WERI-Rb-1 (cell line): ENCODE measurements around the gene FBXO41.
A peak's percentile ranks its signal among the peaks of the same experiment; 100 is the strongest.

Source experiments
- DNase-seq: peaks from one replicate; pipeline ENCODE4 v3.0.0-alpha.2; 2020
- H3K27ac ChIP-seq: fragments of 250-450 bp; sonication (Bioruptor Pico); 2 replicates; pipeline ENCODE4 v1.5.1; 2020; ENCODE audit warnings: mild to moderate bottlenecking, moderate library complexity
- H3K27me3 ChIP-seq: fragments of 250-450 bp; sonication (Bioruptor Pico); 2 replicates; pipeline ENCODE4 v1.5.1; 2021; ENCODE audit warnings: mild to moderate bottlenecking, low read depth, moderate library complexity; ENCODE audit not compliant: insufficient read depth, severe bottlenecking
- H3K36me3 ChIP-seq: fragments of 250-450 bp; sonication (Bioruptor Pico); 2 replicates; pipeline ENCODE4 v1.5.1; 2020; ENCODE audit warnings: mild to moderate bottlenecking, moderate library complexity
- H3K4me3 ChIP-seq: 2 replicates; pipeline ENCODE4 v1.5.1; 2011; ENCODE audit warnings: low read depth, mild to moderate bottlenecking, control low read depth, low read length
- H3K9me3 ChIP-seq: fragments of 250-450 bp; sonication (Bioruptor Pico); 2 replicates; pipeline ENCODE4 v1.5.1; 2021; ENCODE audit warnings: mild to moderate bottlenecking, moderate library complexity; ENCODE audit not compliant: severe bottlenecking
- CTCF ChIP-seq: IDR thresholded peaks from 2 replicates; pipeline ENCODE4 v1.5.1; 2011; ENCODE audit warnings: low read depth, mild to moderate bottlenecking, control low read depth, inconsistent platforms, low read length

Gene FBXO41

GRCh38 chr2:73295751-73296400 lies 11.6 kb upstream of the FBXO41 start:
- Histone ChIP-seq H3K4me3 (no peak overlapping the region), H3K9me3 (peaks cover 3% of the 10 kb centered on the region), H3K36me3 (no peaks in the 10 kb centered on the region), H3K27me3 (peaks cover 50% of the 10 kb centered on the region), H3K27ac (no peak overlapping the region)
- no peak for TF ChIP-seq CTCF
- no peak for DNase-seq

DNA sequence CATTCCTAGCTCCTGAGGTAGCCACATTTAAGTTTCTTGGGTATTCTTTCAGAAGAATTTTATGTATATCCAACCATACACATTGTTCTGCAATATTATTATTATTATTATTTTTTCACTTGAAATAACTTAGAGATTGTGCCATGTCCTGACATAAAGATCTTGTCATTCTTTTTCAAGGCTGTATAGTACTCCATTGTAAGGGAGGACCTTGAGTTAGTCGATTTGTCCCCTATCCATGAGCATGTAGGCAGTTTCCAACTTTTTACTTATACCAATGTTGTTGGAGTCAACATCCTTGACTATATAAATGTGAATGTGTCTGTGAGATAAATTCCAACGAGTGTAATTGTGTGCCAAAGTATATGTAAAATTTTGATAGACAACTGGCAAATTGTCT lies 10.0 kb upstream of the FBXO41 start:
- Histone ChIP-seq H3K9me3 (peaks cover 3% of the 10 kb centered on the region), H3K4me3 (no peak overlapping the region), H3K27me3 (peaks cover 56% of the 10 kb centered on the region), H3K27ac (no peak overlapping the region), H3K36me3 (no peaks in the 10 kb centered on the region)
- DNase-seq, result no peak
- TF ChIP-seq CTCF, result no peak

GRCh38 chr2:73293534-73294171 lies 9.4 kb upstream of the FBXO41 start, which contains the start of gene EGR4:
Gene EGR4, minus strand, starts transcription at chr2:73293548. Its CDS starts 231 bp downstream, at chr2:73293317.
- Histone ChIP-seq H3K36me3 (no peaks in the 10 kb centered on the region), H3K9me3 (peaks cover 3% of the 10 kb centered on the region), H3K27ac (no peak within 1 kb of the TSS), H3K27me3 (peaks cover 56% of the 10 kb centered on the region), H3K4me3 (peak within 1 kb of the TSS; percentile 63)
- TF ChIP-seq CTCF, result no peak
- DNase-seq, result peak; percentile 92

DNA sequence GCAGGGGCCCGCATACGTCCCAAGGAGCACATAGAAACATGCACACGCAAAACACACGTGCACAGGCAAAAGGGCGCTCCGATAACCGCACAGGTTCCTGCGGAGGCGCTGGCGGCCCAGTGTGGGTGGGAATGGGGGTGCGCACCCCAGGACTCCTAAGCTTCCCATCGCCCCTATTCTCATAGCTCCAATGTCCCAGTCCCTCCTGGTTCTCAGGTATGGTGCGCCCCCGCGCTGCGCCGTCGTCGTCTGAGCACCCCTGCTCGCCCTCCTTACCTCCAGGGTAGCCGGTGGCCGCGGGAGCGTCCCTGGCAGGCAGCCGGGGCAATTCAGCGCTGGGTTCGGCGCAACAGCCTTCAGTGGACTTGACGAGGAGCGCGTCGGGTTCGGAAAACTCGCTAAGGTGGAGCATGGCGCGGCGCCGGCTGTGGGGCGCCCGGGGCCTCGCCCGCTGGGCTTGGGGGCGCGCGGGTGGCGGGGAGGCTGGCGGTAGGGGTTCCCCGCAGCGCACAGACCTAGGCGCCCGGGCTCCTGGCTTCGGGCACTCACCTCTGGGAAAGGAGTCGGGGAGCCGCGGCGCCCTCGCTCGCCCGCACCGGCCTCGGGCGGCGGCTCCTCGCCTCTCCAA lies 8.7 kb upstream of the FBXO41 start:
- peak; percentile 45 for DNase-seq
- H3K9me3 ChIP-seq, result peaks cover 3% of the 10 kb centered on the region
- peak overlapping the region; percentile 63 for H3K4me3 ChIP-seq
- 0 out of 2 replicates have a peak, but pooled peaks have one; percentile 14 for TF ChIP-seq CTCF
- no peaks in the 10 kb centered on the region for H3K36me3 ChIP-seq
- peaks cover 56% of the 10 kb centered on the region for H3K27me3 ChIP-seq
- no peak overlapping the region for H3K27ac ChIP-seq

- peaks cover 3% of the 10 kb centered on the region for H3K9me3 ChIP-seq
- DNase-seq, result peak; percentile 45
- peaks cover 56% of the 10 kb centered on the region for H3K27me3 ChIP-seq
- TF ChIP-seq CTCF, result no peak
- H3K4me3 ChIP-seq, result peak overlapping the region; percentile 63
- no peak overlapping the region for H3K27ac ChIP-seq
- H3K36me3 ChIP-seq, result no peaks in the 10 kb centered on the region
These were observed 8.1 kb upstream of the FBXO41 start for GRCh38 chr2:73292316-73292905.
